ENCODE results near the gene WDFY3.

WDFY3 gene

GRCh38 chr4:84648863-84649647 is 317.4 kb downstream of the WDFY3 start:
- no peak overlapping the region for H3K4me3 ChIP-seq (ENCODE audit: low read depth, low read length)
- in situ Hi-C loops (cut with HindIII; ENCODE audit: low sequenced_read_pairs), result no loop called here
- no peak for DNase-seq (ENCODE audit: low read depth, low spot score)
- TF ChIP-seq, protein P1, sequence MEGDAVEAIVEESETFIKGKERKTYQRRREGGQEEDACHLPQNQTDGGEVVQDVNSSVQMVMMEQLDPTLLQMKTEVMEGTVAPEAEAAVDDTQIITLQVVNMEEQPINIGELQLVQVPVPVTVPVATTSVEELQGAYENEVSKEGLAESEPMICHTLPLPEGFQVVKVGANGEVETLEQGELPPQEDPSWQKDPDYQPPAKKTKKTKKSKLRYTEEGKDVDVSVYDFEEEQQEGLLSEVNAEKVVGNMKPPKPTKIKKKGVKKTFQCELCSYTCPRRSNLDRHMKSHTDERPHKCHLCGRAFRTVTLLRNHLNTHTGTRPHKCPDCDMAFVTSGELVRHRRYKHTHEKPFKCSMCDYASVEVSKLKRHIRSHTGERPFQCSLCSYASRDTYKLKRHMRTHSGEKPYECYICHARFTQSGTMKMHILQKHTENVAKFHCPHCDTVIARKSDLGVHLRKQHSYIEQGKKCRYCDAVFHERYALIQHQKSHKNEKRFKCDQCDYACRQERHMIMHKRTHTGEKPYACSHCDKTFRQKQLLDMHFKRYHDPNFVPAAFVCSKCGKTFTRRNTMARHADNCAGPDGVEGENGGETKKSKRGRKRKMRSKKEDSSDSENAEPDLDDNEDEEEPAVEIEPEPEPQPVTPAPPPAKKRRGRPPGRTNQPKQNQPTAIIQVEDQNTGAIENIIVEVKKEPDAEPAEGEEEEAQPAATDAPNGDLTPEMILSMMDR (IDR thresholded peaks at IDR 0.05; ENCODE audit: low read depth, low read length), result no peak

DNA sequence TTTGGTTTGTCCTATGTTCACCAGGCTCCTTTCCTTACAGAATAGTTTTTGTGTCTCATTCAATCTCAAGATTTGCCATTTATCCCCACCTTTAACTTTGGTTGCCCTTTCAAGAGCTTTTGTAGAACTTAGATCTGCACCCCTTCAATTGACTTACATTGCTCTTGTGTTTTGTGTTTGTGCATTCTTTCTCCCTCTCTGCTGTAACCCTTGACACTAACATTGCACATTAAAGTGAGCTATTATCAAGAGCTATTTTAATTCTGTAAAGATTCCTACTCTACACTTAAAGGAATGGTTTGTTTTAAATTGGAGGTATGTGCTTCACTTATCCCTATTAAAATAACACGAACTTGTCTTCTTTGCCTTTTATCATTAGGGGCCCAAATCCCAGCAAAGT is 318.3 kb downstream of the WDFY3 start:
- DNase-seq (ENCODE audit: low read depth, low spot score), result no peak
- TF ChIP-seq, protein P1 (IDR thresholded peaks at IDR 0.05; ENCODE audit: low read depth, low read length), result no peak
- H3K4me3 ChIP-seq (ENCODE audit: low read depth, low read length), result no peak overlapping the region
- in situ Hi-C loops (cut with HindIII; ENCODE audit: low sequenced_read_pairs), result no loop called here

GRCh38 chr4:84647312-84647884 is 319.1 kb downstream of the WDFY3 start:
- DNase-seq (ENCODE audit: low read depth, low spot score), result peak; percentile 8
- no peak overlapping the region for H3K4me3 ChIP-seq (ENCODE audit: low read depth, low read length)
- in situ Hi-C loops (cut with HindIII; ENCODE audit: low sequenced_read_pairs), result no loop called here
- TF ChIP-seq, protein P1 (IDR thresholded peaks at IDR 0.05; ENCODE audit: low read depth, low read length), result no peak

GRCh38 chr4:84644087-84644486 is 322.4 kb downstream of the WDFY3 start:
- in situ Hi-C loops (cut with HindIII; ENCODE audit: low sequenced_read_pairs), result no loop called here
- DNase-seq (ENCODE audit: low read depth, low spot score), result no peak
- TF ChIP-seq, protein P1 (IDR thresholded peaks at IDR 0.05; ENCODE audit: low read depth, low read length), result no peak
- no peak overlapping the region for H3K4me3 ChIP-seq (ENCODE audit: low read depth, low read length)

- TF ChIP-seq, protein P1 (IDR thresholded peaks at IDR 0.05; ENCODE audit: low read depth, low read length), result no peak
- DNase-seq (ENCODE audit: low read depth, low spot score), result no peak
- in situ Hi-C loops (cut with HindIII; ENCODE audit: low sequenced_read_pairs), result no loop called here
- H3K4me3 ChIP-seq (ENCODE audit: low read depth, low read length), result no peak overlapping the region
These were observed 327.3 kb downstream of the WDFY3 start for GRCh38 chr4:84639145-84639544.

GRCh38 chr4:84638092-84638491 is 328.4 kb downstream of the WDFY3 start:
- DNase-seq (ENCODE audit: low read depth, low spot score), result no peak
- TF ChIP-seq, protein P1 (IDR thresholded peaks at IDR 0.05; ENCODE audit: low read depth, low read length), result no peak
- in situ Hi-C loops (cut with HindIII; ENCODE audit: low sequenced_read_pairs), result no loop called here
- H3K4me3 ChIP-seq (ENCODE audit: low read depth, low read length), result no peak overlapping the region
